Osteoblast (primary cell): ENCODE measurements around the gene SNAI3. TPM values are rescaled to one million over a fixed set of nuclear protein-coding genes. Genes with fewer than 3 reads are reported as not detected.

Source experiments
- DNase-seq: peaks from one replicate; pipeline ENCODE4 v3.0.0; 2011; ENCODE audit warnings: low spot score, mixed read lengths; ENCODE audit not compliant: insufficient read length; ENCODE audit errors: missing footprints
- H2AFZ ChIP-seq: 2 replicates; pipeline ENCODE4 v1.6.0; 2011; ENCODE audit warnings: mild to moderate bottlenecking, low read length
- H3K27ac ChIP-seq: 2 replicates; pipeline ENCODE4 v1.5.1; 2011; ENCODE audit warnings: mild to moderate bottlenecking, low read depth, low read length, moderate library complexity
- H3K27me3 ChIP-seq: 2 replicates; pipeline ENCODE4 v1.6.0; 2012; ENCODE audit warnings: mild to moderate bottlenecking, control low read depth, inconsistent platforms, low read length, moderate library complexity; ENCODE audit not compliant: insufficient read depth
- H3K36me3 ChIP-seq: 2 replicates; pipeline ENCODE4 v1.5.1; 2011; ENCODE audit warnings: mild to moderate bottlenecking, low read length, control low read depth, moderate library complexity; ENCODE audit not compliant: insufficient read depth
- H3K4me1 ChIP-seq: 2 replicates; pipeline ENCODE4 v1.5.1; 2011; ENCODE audit warnings: mild to moderate bottlenecking, low read length, control low read depth, moderate library complexity; ENCODE audit not compliant: insufficient read depth
- H3K4me2 ChIP-seq: 2 replicates; pipeline ENCODE4 v1.6.0; 2011; ENCODE audit warnings: mild to moderate bottlenecking, low read length; ENCODE audit not compliant: insufficient read depth
- H3K4me3 ChIP-seq: fragments of 200-600 bp; sonication (generic); 3 replicates; pipeline ENCODE4 v1.5.1; 2012; ENCODE audit warnings: mild to moderate bottlenecking, low read length, inconsistent platforms; ENCODE audit not compliant: insufficient read depth
- H3K79me2 ChIP-seq: 2 replicates; pipeline ENCODE4 v1.6.0; 2012; ENCODE audit warnings: mild to moderate bottlenecking, low read length, control low read depth, inconsistent platforms; ENCODE audit not compliant: insufficient read depth
- H3K9me3 ChIP-seq: 2 replicates; pipeline ENCODE4 v1.5.1; 2011; ENCODE audit warnings: low read depth, low read length, control low read depth
- H4K20me1 ChIP-seq: 2 replicates; pipeline ENCODE4 v1.6.0; 2012; ENCODE audit warnings: mild to moderate bottlenecking, low read length, control low read depth; ENCODE audit not compliant: insufficient read depth
- CTCF ChIP-seq: IDR thresholded peaks from 2 replicates; pipeline ENCODE4 v1.5.1; 2011; ENCODE audit warnings: mild to moderate bottlenecking, low read depth, low read length, moderate library complexity; ENCODE audit errors: extremely low read depth
- total RNA-seq: library from RNA; depleted of rRNA; stranded (reverse); fragments of >200 nt; gene quantifications from 2 replicates; pipeline ENCODE4 v1.2.3, GENCODE V29; 2012

Gene SNAI3
- total RNA-seq, 1 donor, result not detected

GRCh38 chr16:88653596-88654362 lies 32.5 kb downstream of the SNAI3 start:
- H3K27ac ChIP-seq, result no peak overlapping the region
- peaks cover 9% of the 10 kb centered on the region for H4K20me1 ChIP-seq
- no peaks in the 10 kb centered on the region for H3K9me3 ChIP-seq
- H2AFZ ChIP-seq, result no peak overlapping the region
- no peak overlapping the region for H3K4me2 ChIP-seq
- no peaks in the 10 kb centered on the region for H3K27me3 ChIP-seq
- H3K4me1 ChIP-seq, result peaks cover 11% of the 10 kb centered on the region
- TF ChIP-seq CTCF, result no peak
- H3K79me2 ChIP-seq, result peaks cover 9% of the 10 kb centered on the region
- no peak for DNase-seq
- peaks cover 8% of the 10 kb centered on the region for H3K36me3 ChIP-seq
- no peak overlapping the region for H3K4me3 ChIP-seq

GRCh38 chr16:88653101-88653500 lies 33.2 kb downstream of the SNAI3 start:
- H3K27ac ChIP-seq, result no peak overlapping the region
- H2AFZ ChIP-seq, result no peak overlapping the region
- H3K27me3 ChIP-seq, result no peaks in the 10 kb centered on the region
- H3K9me3 ChIP-seq, result no peaks in the 10 kb centered on the region
- peaks cover 5% of the 10 kb centered on the region for H3K79me2 ChIP-seq
- TF ChIP-seq CTCF, result no peak
- peaks cover 8% of the 10 kb centered on the region for H3K36me3 ChIP-seq
- peaks cover 9% of the 10 kb centered on the region for H4K20me1 ChIP-seq
- H3K4me2 ChIP-seq, result no peak overlapping the region
- DNase-seq, result no peak
- H3K4me1 ChIP-seq, result peaks cover 11% of the 10 kb centered on the region
- no peak overlapping the region for H3K4me3 ChIP-seq

- H3K79me2 ChIP-seq, result peaks cover 5% of the 10 kb centered on the region
- peaks cover 9% of the 10 kb centered on the region for H4K20me1 ChIP-seq
- no peak overlapping the region for H3K4me3 ChIP-seq
- peak; percentile 84 for DNase-seq
- no peak overlapping the region for H2AFZ ChIP-seq
- no peaks in the 10 kb centered on the region for H3K9me3 ChIP-seq
- peaks cover 11% of the 10 kb centered on the region for H3K4me1 ChIP-seq
- no peaks in the 10 kb centered on the region for H3K27me3 ChIP-seq
- H3K4me2 ChIP-seq, result no peak overlapping the region
- no peak for TF ChIP-seq CTCF
- no peak overlapping the region for H3K27ac ChIP-seq
- peaks cover 8% of the 10 kb centered on the region for H3K36me3 ChIP-seq
These were observed 33.6 kb downstream of the SNAI3 start for GRCh38 chr16:88652762-88653063.

GRCh38 chr16:88651989-88652761 lies 34.1 kb downstream of the SNAI3 start:
- Histone ChIP-seq H2AFZ (no peak overlapping the region), H3K36me3 (peaks cover 8% of the 10 kb centered on the region), H3K27ac (no peak overlapping the region), H4K20me1 (peaks cover 9% of the 10 kb centered on the region), H3K79me2 (peaks cover 5% of the 10 kb centered on the region), H3K9me3 (no peaks in the 10 kb centered on the region), H3K27me3 (no peaks in the 10 kb centered on the region), H3K4me1 (peaks cover 11% of the 10 kb centered on the region), H3K4me3 (no peak overlapping the region), H3K4me2 (no peak overlapping the region)
- peak; percentile 68 for DNase-seq
- TF ChIP-seq CTCF, result no peak
